Upper lobe of right lung (tissue), 1 donor: ENCODE data around the gene VWF. TPM values are rescaled to one million over a fixed set of nuclear protein-coding genes. Genes with fewer than 3 reads are reported as not detected.

Experiments
- ATAC-seq: fragments of 200-7000 bp; cut with Tn5 transposase; one replicate; pipeline ENCODE4 v1.9.1; 2020; ENCODE audit warnings: mild to moderate bottlenecking, moderate library complexity
- DNase-seq: peaks from one replicate; pipeline ENCODE4 v3.0.0-alpha.2; 2020
- H3K27ac ChIP-seq: fragments of 200-600 bp; one replicate; pipeline ENCODE4 v1.8.0; 2022
- H3K27me3 ChIP-seq: fragments of 200-600 bp; one replicate; pipeline ENCODE4 v1.8.0; 2022; ENCODE audit warnings: mild to moderate bottlenecking
- H3K36me3 ChIP-seq: fragments of 200-600 bp; one replicate; pipeline ENCODE4 v1.8.0; 2022
- H3K4me1 ChIP-seq: fragments of 200-600 bp; one replicate; pipeline ENCODE4 v1.8.0; 2022
- H3K4me3 ChIP-seq: fragments of 200-600 bp; one replicate; pipeline ENCODE4 v1.8.0; 2022; ENCODE audit warnings: mild to moderate bottlenecking
- H3K9me3 ChIP-seq: fragments of 200-600 bp; one replicate; pipeline ENCODE4 v1.8.0; 2022
- CTCF ChIP-seq: fragments of 200-600 bp; IDR thresholded peaks from one replicate; pipeline ENCODE4 v1.8.0; 2022; ENCODE audit warnings: antibody characterized with exemption
- intact Hi-C: fragments of 100-400 bp; cut with DNase I; formaldehyde crosslinking; loops from one replicate; pipeline ENCODE4 v1.11.0; 2022
- total RNA-seq: library from RNA; stranded (reverse); fragmentation: NEBNext Ultra II Directional; extraction: Animal tissue kit (Norgen Biotek cat#: 25700); gene quantifications from one replicate; pipeline ENCODE4 v1.2.1, GENCODE V29; 2021
- donor health status: DM: no; HTN: yes; CAD: no; lungs with severe emphysema.

Gene VWF
- total RNA-seq, 1 donor from 2014 or later: 729 TPM

- ATAC-seq: no peak
- no peak overlapping the region for H3K4me3 ChIP-seq
- no peaks in the 10 kb centered on the region for H3K9me3 ChIP-seq
- no peak overlapping the region for H3K27ac ChIP-seq
- H3K4me1 ChIP-seq: no peaks in the 10 kb centered on the region
- no peak for DNase-seq
- intact Hi-C loops: no loop called here
- no peaks in the 10 kb centered on the region for H3K36me3 ChIP-seq
- TF ChIP-seq CTCF: no peak
- no peaks in the 10 kb centered on the region for H3K27me3 ChIP-seq
Observed at GRCh38 chr12:5921966-5922899, 202.2 kb downstream of the VWF start.

GRCh38 chr12:5921027-5921909, 203.2 kb downstream of the VWF start:
- Histone ChIP-seq H3K27me3 (no peaks in the 10 kb centered on the region), H3K4me1 (no peaks in the 10 kb centered on the region), H3K27ac (no peak overlapping the region), H3K4me3 (no peak overlapping the region), H3K9me3 (no peaks in the 10 kb centered on the region), H3K36me3 (no peaks in the 10 kb centered on the region)
- no peak for TF ChIP-seq CTCF
- DNase-seq (no peak), ATAC-seq (no peak)
- intact Hi-C loops: no loop called here

- H3K36me3 ChIP-seq: no peaks in the 10 kb centered on the region
- intact Hi-C loops: no loop called here
Observed at GRCh38 chr12:5916785-5917290, 207.6 kb downstream of the VWF start.

GRCh38 chr12:5915511-5915910, 209.0 kb downstream of the VWF start:
- intact Hi-C loops: no loop called here
- DNase-seq (no peak), ATAC-seq (no peak)
- Histone ChIP-seq H3K4me3 (no peak overlapping the region), H3K4me1 (no peaks in the 10 kb centered on the region), H3K27me3 (no peaks in the 10 kb centered on the region), H3K36me3 (no peaks in the 10 kb centered on the region), H3K27ac (no peak overlapping the region), H3K9me3 (no peaks in the 10 kb centered on the region)
- TF ChIP-seq CTCF: no peak

More at GRCh38 chr12:5916785-5917290, 207.6 kb downstream of the VWF start:
- Histone ChIP-seq H3K27ac (no peak overlapping the region), H3K4me1 (no peaks in the 10 kb centered on the region), H3K4me3 (no peak overlapping the region), H3K27me3 (no peaks in the 10 kb centered on the region), H3K9me3 (no peaks in the 10 kb centered on the region)
- TF ChIP-seq CTCF: no peak
- ATAC-seq (no peak), DNase-seq (no peak)

- Histone ChIP-seq H3K27ac (no peak overlapping the region), H3K27me3 (no peaks in the 10 kb centered on the region), H3K4me3 (no peak overlapping the region), H3K36me3 (no peaks in the 10 kb centered on the region), H3K9me3 (no peaks in the 10 kb centered on the region), H3K4me1 (no peaks in the 10 kb centered on the region)
- no peak for DNase-seq
- no peak for TF ChIP-seq CTCF
- no peak for ATAC-seq
- intact Hi-C loops: no loop called here
Observed at GRCh38 chr12:5914387-5915149, 209.9 kb downstream of the VWF start.
